Mesendoderm (in vitro differentiated cells): ENCODE results near the gene ABI3.
"Not testable (repeated sequence)": the region's sequence is repeated elsewhere in the genome, so short reads cannot be mapped to it uniquely, and the experiment has no call there.

Source experiments
- DNase-seq: peaks from one replicate; pipeline ENCODE4 v3.0.0; 2013
- H2AK5ac ChIP-seq: 2 replicates; pipeline ENCODE4 v1.6.1; 2013; ENCODE audit warnings: low read length, inconsistent platforms
- H2BK120ac ChIP-seq: 2 replicates; pipeline ENCODE4 v1.6.1; 2013; ENCODE audit warnings: low read depth, mild to moderate bottlenecking, low read length, moderate library complexity, mixed read lengths
- H2BK15ac ChIP-seq: replicated peaks from 2 replicates; pipeline ENCODE4 v1.6.1; 2013; ENCODE audit warnings: low read depth, mild to moderate bottlenecking, moderate library complexity
- H2BK5ac ChIP-seq: 2 replicates; pipeline ENCODE4 v1.6.1; 2013; ENCODE audit warnings: low read length, inconsistent platforms
- H3K18ac ChIP-seq: 2 replicates; pipeline ENCODE4 v1.6.1; 2013; ENCODE audit warnings: mild to moderate bottlenecking, low read length, mixed read lengths
- H3K23ac ChIP-seq: one replicate; pipeline ENCODE4 v1.6.1; 2013; ENCODE audit warnings: low read length
- H3K27ac ChIP-seq: 2 replicates; pipeline ENCODE4 v1.5.1; 2013; ENCODE audit warnings: low read depth, mild to moderate bottlenecking, inconsistent platforms, low read length, moderate library complexity
- H3K27me3 ChIP-seq: 2 replicates; pipeline ENCODE4 v1.6.1; 2013; ENCODE audit warnings: low read length, control low read depth, mild to moderate bottlenecking, inconsistent platforms; ENCODE audit not compliant: insufficient read depth, poor library complexity
- H3K36me3 ChIP-seq: 2 replicates; pipeline ENCODE4 v1.6.1; 2013; ENCODE audit warnings: low read length, inconsistent platforms; ENCODE audit not compliant: control insufficient read depth, insufficient read depth
- H3K4ac ChIP-seq: one replicate; pipeline ENCODE4 v1.6.1; 2013; ENCODE audit warnings: low read depth, mild to moderate bottlenecking, low read length, moderate library complexity
- H3K4me1 ChIP-seq: 2 replicates; pipeline ENCODE4 v1.6.1; 2013; ENCODE audit warnings: low read depth, low read length, inconsistent platforms; ENCODE audit not compliant: control insufficient read depth
- H3K4me2 ChIP-seq: 2 replicates; pipeline ENCODE4 v1.6.1; 2013; ENCODE audit warnings: low read length
- H3K4me3 ChIP-seq: 2 replicates; pipeline ENCODE4 v1.5.1; 2013; ENCODE audit warnings: mild to moderate bottlenecking, low read length
- H3K56ac ChIP-seq: one replicate; pipeline ENCODE4 v1.6.1; 2013; ENCODE audit warnings: low read length
- H3K79me1 ChIP-seq: 2 replicates; pipeline ENCODE4 v1.6.1; 2013; ENCODE audit warnings: low read length, inconsistent platforms
- H3K79me2 ChIP-seq: 2 replicates; pipeline ENCODE4 v1.6.1; 2013; ENCODE audit warnings: mild to moderate bottlenecking, low read length; ENCODE audit not compliant: control insufficient read depth, insufficient read depth
- H3K9ac ChIP-seq: 2 replicates; pipeline ENCODE4 v1.6.1; 2013; ENCODE audit warnings: low read length, inconsistent platforms
- H4K5ac ChIP-seq: one replicate; pipeline ENCODE4 v1.6.1; 2013; ENCODE audit warnings: low read length
- H4K8ac ChIP-seq: one replicate; pipeline ENCODE4 v1.6.1; 2013; ENCODE audit warnings: low read depth, mild to moderate bottlenecking, control low read depth, low read length, moderate library complexity
- WGBS: extraction: QIAGEN DNeasy Blood & Tissue Kit; methylation state at CpG from one replicate; pipeline ENCODE4 v1.1.7; 2013; ENCODE audit warnings: low lambda C conversion rate, missing lambda C conversion rate; ENCODE audit not compliant: insufficient coverage; ENCODE audit errors: extremely low coverage; 5-methylcytosine and 5-hydroxymethylcytosine counted together

ABI3 gene

DNA sequence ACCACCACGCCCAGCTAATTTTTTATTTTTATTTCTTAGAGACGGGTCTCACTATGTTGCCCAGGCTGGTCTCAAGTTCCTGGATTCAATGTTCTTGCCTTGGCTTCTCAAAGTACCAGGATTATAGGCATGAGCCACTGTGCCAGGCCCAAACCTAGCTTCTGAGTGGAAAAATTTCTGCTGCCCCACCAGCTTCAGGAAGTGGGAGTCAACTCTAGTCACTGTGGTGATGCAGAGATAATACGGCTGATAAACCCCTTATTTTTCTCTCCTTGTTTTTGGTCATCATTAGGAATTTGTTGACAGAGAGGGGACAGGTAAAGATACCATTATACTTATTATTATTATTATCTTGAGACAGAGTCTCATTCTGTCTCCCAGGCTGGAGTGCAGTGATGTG is 47.9 kb downstream of the ABI3 start:
- Histone ChIP-seq H3K56ac (no peak overlapping the region), H3K4me3 (no peak overlapping the region), H3K9ac (no peak overlapping the region), H3K79me1 (no peaks in the 10 kb centered on the region), H2BK15ac (no peak overlapping the region), H3K18ac (no peak overlapping the region), H3K23ac (no peak overlapping the region), H3K27ac (no peak overlapping the region), H3K36me3 (no peaks in the 10 kb centered on the region), H2BK120ac (no peak overlapping the region), H4K5ac (no peak overlapping the region), H3K4me2 (no peak overlapping the region), H2AK5ac (no peak overlapping the region), H3K27me3 (no peaks in the 10 kb centered on the region), H3K4me1 (no peaks in the 10 kb centered on the region), H3K4ac (no peak overlapping the region), H2BK5ac (no peak overlapping the region), H3K79me2 (no peaks in the 10 kb centered on the region), H4K8ac (no peak overlapping the region)
- WGBS, result no CpG with 5 or more reads among the region's 3 CpGs
- no peak for DNase-seq

GRCh38 chr17:49259663-49260010 is 49.1 kb downstream of the ABI3 start:
- Histone ChIP-seq H3K36me3 (no peaks in the 10 kb centered on the region), H3K27ac (no peak overlapping the region), H3K27me3 (no peaks in the 10 kb centered on the region), H4K8ac (no peak overlapping the region), H3K18ac (no peak overlapping the region), H2BK120ac (no peak overlapping the region), H2BK5ac (no peak overlapping the region), H3K4me1 (no peaks in the 10 kb centered on the region), H3K79me2 (no peaks in the 10 kb centered on the region), H3K79me1 (no peaks in the 10 kb centered on the region), H3K4ac (no peak overlapping the region), H3K56ac (peak overlapping the region; percentile 82), H3K23ac (no peak overlapping the region), H4K5ac (no peak overlapping the region), H2AK5ac (no peak overlapping the region), H3K4me2 (peak overlapping the region; percentile 52), H3K9ac (peak overlapping the region; percentile 64), H2BK15ac (no peak overlapping the region), H3K4me3 (no peak overlapping the region)
- WGBS, result no CpG with 5 or more reads among the region's 10 CpGs
- no peak for DNase-seq

DNA sequence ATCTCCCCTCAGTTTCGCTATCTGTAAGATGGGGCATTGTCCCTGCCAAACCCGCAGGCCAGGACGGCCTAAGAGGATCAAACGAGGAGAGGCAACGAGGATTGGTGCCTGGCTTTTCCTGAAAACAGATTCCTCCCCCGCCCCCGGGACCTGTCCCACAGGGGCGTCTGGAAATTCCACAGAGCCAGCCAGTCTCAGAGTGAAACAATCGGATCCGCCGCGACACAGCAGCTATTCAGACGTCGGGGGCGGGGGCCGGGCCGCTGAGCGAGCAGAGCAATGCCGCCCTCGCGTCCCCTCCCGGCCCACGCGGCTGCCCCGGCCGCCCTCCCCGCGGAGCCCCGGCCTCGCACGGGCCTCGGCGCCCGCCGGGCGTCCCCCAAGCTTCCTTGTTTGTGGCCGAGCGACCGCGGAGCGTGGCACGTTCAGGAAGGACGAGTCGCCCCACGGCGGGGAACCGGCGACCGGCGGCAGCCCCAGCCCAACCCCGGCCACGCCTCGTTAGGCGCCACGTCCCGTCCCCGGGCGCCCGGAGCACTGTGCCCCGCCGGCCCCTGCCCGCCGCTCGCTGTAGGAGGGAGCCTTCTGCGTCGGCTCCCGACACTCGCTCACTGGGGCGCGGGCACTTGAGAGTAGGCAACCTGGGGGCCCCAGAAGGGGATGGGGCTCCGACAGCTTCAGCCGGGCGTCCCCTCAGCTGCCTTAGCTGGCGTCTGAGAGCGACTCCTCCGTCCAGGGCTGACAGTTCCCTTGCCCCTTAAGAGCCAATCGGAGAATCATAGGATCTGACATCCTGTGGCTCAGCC is 49.7 kb downstream of the ABI3 start:
- no peak overlapping the region for H2BK5ac ChIP-seq
- peak overlapping the region; percentile 52 for H3K4me2 ChIP-seq
- no peak overlapping the region for H3K4ac ChIP-seq
- no peak overlapping the region for H2BK120ac ChIP-seq
- no peaks in the 10 kb centered on the region for H3K4me1 ChIP-seq
- no peak overlapping the region for H2BK15ac ChIP-seq
- H3K56ac ChIP-seq, result peak overlapping the region; percentile 82
- H3K79me2 ChIP-seq, result no peaks in the 10 kb centered on the region
- H3K18ac ChIP-seq, result peak overlapping the region; percentile 17
- peak overlapping the region; percentile 40 for H3K4me3 ChIP-seq
- DNase-seq, result peak; percentile 92
- H4K5ac ChIP-seq, result no peak overlapping the region
- H3K27ac ChIP-seq, result no peak overlapping the region
- H3K27me3 ChIP-seq, result no peaks in the 10 kb centered on the region
- H4K8ac ChIP-seq, result no peak overlapping the region
- no CpG with 5 or more reads among the region's 77 CpGs for WGBS
- H3K36me3 ChIP-seq, result no peaks in the 10 kb centered on the region
- H3K79me1 ChIP-seq, result no peaks in the 10 kb centered on the region
- H3K23ac ChIP-seq, result peak overlapping the region; percentile 37
- no peak overlapping the region for H2AK5ac ChIP-seq
- H3K9ac ChIP-seq, result peak overlapping the region; percentile 64

DNA sequence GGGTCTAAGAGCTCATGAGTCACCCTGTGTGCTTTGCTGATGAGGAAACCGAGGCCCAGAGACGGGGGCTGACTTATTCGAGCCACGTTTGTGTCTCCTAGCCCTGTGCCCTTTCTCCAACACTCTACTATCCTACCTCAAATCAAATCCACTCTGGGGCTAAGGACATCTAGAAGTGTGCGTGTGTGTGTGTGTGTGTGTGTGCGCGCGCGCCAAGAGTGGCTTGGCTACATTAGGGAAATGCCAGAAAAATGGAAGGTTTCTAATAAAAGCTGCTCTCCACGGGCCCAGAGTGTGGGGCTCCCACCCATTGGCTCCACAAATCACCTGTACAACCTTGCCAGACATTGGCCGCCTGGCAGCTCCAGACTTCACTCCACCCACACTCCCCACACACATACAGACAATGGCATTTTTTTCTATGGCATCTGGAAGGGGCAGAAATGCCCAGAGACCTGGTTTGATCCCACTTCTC is 50.3 kb downstream of the ABI3 start:
- H4K8ac ChIP-seq, result no peak overlapping the region
- H3K56ac ChIP-seq, result peak overlapping the region; percentile 2
- H3K36me3 ChIP-seq, result no peaks in the 10 kb centered on the region
- H3K4ac ChIP-seq, result no peak overlapping the region
- no peak overlapping the region for H3K23ac ChIP-seq
- H3K4me1 ChIP-seq, result no peaks in the 10 kb centered on the region
- H2BK5ac ChIP-seq, result no peak overlapping the region
- H3K27ac ChIP-seq, result no peak overlapping the region
- H3K9ac ChIP-seq, result no peak overlapping the region
- DNase-seq, result no peak
- H3K27me3 ChIP-seq, result no peaks in the 10 kb centered on the region
- no peak overlapping the region for H2AK5ac ChIP-seq
- H3K79me2 ChIP-seq, result no peaks in the 10 kb centered on the region
- H2BK120ac ChIP-seq, result no peak overlapping the region
- no peak overlapping the region for H3K18ac ChIP-seq
- WGBS, result no CpG with 5 or more reads among the region's 11 CpGs
- no peak overlapping the region for H3K4me2 ChIP-seq
- H3K4me3 ChIP-seq, result no peak overlapping the region
- H3K79me1 ChIP-seq, result no peaks in the 10 kb centered on the region
- no peak overlapping the region for H2BK15ac ChIP-seq
- no peak overlapping the region for H4K5ac ChIP-seq

- not testable (repeated sequence) for H3K36me3 ChIP-seq, H3K9ac ChIP-seq, H2BK120ac ChIP-seq, H4K5ac ChIP-seq, H3K79me2 ChIP-seq, H3K27ac ChIP-seq, H3K56ac ChIP-seq, H3K18ac ChIP-seq, DNase-seq, H3K4me2 ChIP-seq, H3K79me1 ChIP-seq, H2BK15ac ChIP-seq, H2BK5ac ChIP-seq, H4K8ac ChIP-seq, H3K4me1 ChIP-seq, H3K27me3 ChIP-seq, H2AK5ac ChIP-seq, H3K4ac ChIP-seq, H3K23ac ChIP-seq, H3K4me3 ChIP-seq
- no CpG with 5 or more reads among the region's 9 CpGs for WGBS
Measured at GRCh38 chr17:49261540-49261939, 51.0 kb downstream of the ABI3 start.

DNA sequence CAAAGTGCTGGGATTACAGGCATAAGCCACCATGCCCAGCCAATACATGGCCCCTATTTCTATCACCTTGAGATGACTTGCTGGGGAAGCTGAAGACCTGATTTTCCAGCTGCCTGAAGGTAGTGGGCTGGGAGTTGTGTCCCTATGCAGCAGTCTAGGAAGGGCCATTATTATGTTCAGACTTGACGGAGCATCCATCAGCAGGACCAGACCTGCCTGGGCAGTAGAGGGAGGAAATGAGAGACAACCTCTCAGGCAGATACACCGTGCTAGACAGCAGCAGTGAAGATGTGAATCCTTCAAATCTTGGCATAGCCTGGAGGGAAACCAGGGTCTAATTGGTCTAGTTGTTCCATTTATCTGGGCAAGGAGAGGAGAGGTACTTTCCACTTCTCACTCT is 55.7 kb downstream of the ABI3 start:
- H3K36me3 ChIP-seq, result no peaks in the 10 kb centered on the region
- H3K56ac ChIP-seq, result no peak overlapping the region
- H3K23ac ChIP-seq, result no peak overlapping the region
- H2BK5ac ChIP-seq, result no peak overlapping the region
- H3K4me2 ChIP-seq, result no peak overlapping the region
- H2BK15ac ChIP-seq, result no peak overlapping the region
- whole genome bisulfite sequencing, result no CpG with 5 or more reads among the region's 2 CpGs
- no peak overlapping the region for H4K8ac ChIP-seq
- H3K4me3 ChIP-seq, result no peak overlapping the region
- H3K4ac ChIP-seq, result no peak overlapping the region
- no peaks in the 10 kb centered on the region for H3K79me2 ChIP-seq
- no peak overlapping the region for H3K27ac ChIP-seq
- no peak for DNase-seq
- no peak overlapping the region for H2BK120ac ChIP-seq
- H2AK5ac ChIP-seq, result no peak overlapping the region
- H3K27me3 ChIP-seq, result no peaks in the 10 kb centered on the region
- no peak overlapping the region for H3K9ac ChIP-seq
- no peaks in the 10 kb centered on the region for H3K79me1 ChIP-seq
- H3K4me1 ChIP-seq, result no peaks in the 10 kb centered on the region
- H3K18ac ChIP-seq, result no peak overlapping the region
- H4K5ac ChIP-seq, result no peak overlapping the region
